Measurements from ENCODE around the gene MISP.

MISP gene

GRCh38 chr19:801030-801860 lies 50.3 kb downstream of the MISP start:
- Histone ChIP-seq H4K8ac (ENCODE audit: low read depth, low read length) (no peak overlapping the region), H4K91ac (ENCODE audit: low read depth, low read length) (no peak overlapping the region)

GRCh38 chr19:801861-802497 lies 51.1 kb downstream of the MISP start:
- Histone ChIP-seq H3K4me3 (ENCODE audit: low read depth, low read length) (peak overlapping the region; percentile 19), H3K4me2 (ENCODE audit: low read length) (peak overlapping the region; percentile 12), H2AK5ac (ENCODE audit: low read length) (no peak overlapping the region), H4K12ac (ENCODE audit: low read depth, low read length) (no peak overlapping the region), H3K23ac (ENCODE audit: low read length) (no peak overlapping the region), H3K27ac (ENCODE audit: low read depth, low read length) (no peak overlapping the region), H3K9ac (ENCODE audit: low read length) (no peak overlapping the region), H3K4me1 (ENCODE audit: control insufficient read depth in 1 of 2, insufficient read depth in 2 of 2, low read length in 2 of 2) (peaks cover 25 to 28% of the 10 kb centered on the region in 2 experiments), H3K27me3 (ENCODE audit: insufficient read depth, low read length) (no peaks in the 10 kb centered on the region), H4K8ac (ENCODE audit: low read depth, low read length) (no peak overlapping the region), H2BK120ac (ENCODE audit: insufficient read depth, low read length, poor library complexity) (no peak overlapping the region), H2BK5ac (ENCODE audit: low read depth, low read length, poor library complexity) (no peak overlapping the region), H3K4ac (ENCODE audit: low read depth, low read length) (peak overlapping the region; percentile 97), H3K14ac (ENCODE audit: low read length) (no peak overlapping the region), H2BK12ac (ENCODE audit: low read length) (no peak overlapping the region), H3K18ac (ENCODE audit: low read length) (no peak overlapping the region), H3K9me3 (ENCODE audit: insufficient read depth, low read depth, low read length) (no peaks in the 10 kb centered on the region), H4K91ac (ENCODE audit: low read depth, low read length) (no peak overlapping the region), H3K79me2 (ENCODE audit: control insufficient read depth, insufficient read depth, low read length, poor library complexity) (peaks cover 70% of the 10 kb centered on the region), H2AFZ (ENCODE audit: insufficient read depth, low read length, poor library complexity) (no peak overlapping the region), H3K36me3 (ENCODE audit: control insufficient read depth in 1 of 2, insufficient read depth in 2 of 2, low read length in 2 of 2) (peaks cover 80 to 83% of the 10 kb centered on the region in 2 experiments), H3K79me1 (ENCODE audit: low read length) (peaks cover 17% of the 10 kb centered on the region)
- DNase-seq, result no peak
- WGBS (ENCODE audit: extremely low coverage, insufficient coverage, insufficient read length), result no CpG with 5 or more reads among the region's 23 CpGs

More at GRCh38 chr19:801030-801860, 50.3 kb downstream of the MISP start:
- Histone ChIP-seq H2AK5ac (ENCODE audit: low read length) (no peak overlapping the region), H3K23ac (ENCODE audit: low read length) (no peak overlapping the region), H4K12ac (ENCODE audit: low read depth, low read length) (no peak overlapping the region), H2AFZ (ENCODE audit: insufficient read depth, low read length, poor library complexity) (peak overlapping the region; percentile 4), H3K4me1 (ENCODE audit: control insufficient read depth in 1 of 2, insufficient read depth in 2 of 2, low read length in 2 of 2) (peaks cover 28 to 29% of the 10 kb centered on the region in 2 experiments), H2BK120ac (ENCODE audit: insufficient read depth, low read length, poor library complexity) (no peak overlapping the region), H3K79me1 (ENCODE audit: low read length) (peaks cover 23% of the 10 kb centered on the region), H3K4me2 (ENCODE audit: low read length) (peak overlapping the region; percentile 58), H3K9ac (ENCODE audit: low read length) (no peak overlapping the region), H3K27me3 (ENCODE audit: insufficient read depth, low read length) (no peaks in the 10 kb centered on the region), H3K4ac (ENCODE audit: low read depth, low read length) (peak overlapping the region; percentile 97), H3K36me3 (ENCODE audit: control insufficient read depth in 1 of 2, insufficient read depth in 2 of 2, low read length in 2 of 2) (peaks cover 72 to 76% of the 10 kb centered on the region in 2 experiments), H3K9me3 (ENCODE audit: insufficient read depth, low read depth, low read length) (no peaks in the 10 kb centered on the region), H3K18ac (ENCODE audit: low read length) (no peak overlapping the region), H3K79me2 (ENCODE audit: control insufficient read depth, insufficient read depth, low read length, poor library complexity) (peaks cover 70% of the 10 kb centered on the region), H3K4me3 (ENCODE audit: low read depth, low read length) (no peak overlapping the region), H2BK5ac (ENCODE audit: low read depth, low read length, poor library complexity) (no peak overlapping the region), H3K14ac (ENCODE audit: low read length) (no peak overlapping the region), H2BK12ac (ENCODE audit: low read length) (no peak overlapping the region), H3K27ac (ENCODE audit: low read depth, low read length) (peak overlapping the region; percentile 70)
- no CpG with 5 or more reads among the region's 29 CpGs for WGBS (ENCODE audit: extremely low coverage, insufficient coverage, insufficient read length)
- DNase-seq, result peak in 1 of 2 donors; percentile 9

DNA sequence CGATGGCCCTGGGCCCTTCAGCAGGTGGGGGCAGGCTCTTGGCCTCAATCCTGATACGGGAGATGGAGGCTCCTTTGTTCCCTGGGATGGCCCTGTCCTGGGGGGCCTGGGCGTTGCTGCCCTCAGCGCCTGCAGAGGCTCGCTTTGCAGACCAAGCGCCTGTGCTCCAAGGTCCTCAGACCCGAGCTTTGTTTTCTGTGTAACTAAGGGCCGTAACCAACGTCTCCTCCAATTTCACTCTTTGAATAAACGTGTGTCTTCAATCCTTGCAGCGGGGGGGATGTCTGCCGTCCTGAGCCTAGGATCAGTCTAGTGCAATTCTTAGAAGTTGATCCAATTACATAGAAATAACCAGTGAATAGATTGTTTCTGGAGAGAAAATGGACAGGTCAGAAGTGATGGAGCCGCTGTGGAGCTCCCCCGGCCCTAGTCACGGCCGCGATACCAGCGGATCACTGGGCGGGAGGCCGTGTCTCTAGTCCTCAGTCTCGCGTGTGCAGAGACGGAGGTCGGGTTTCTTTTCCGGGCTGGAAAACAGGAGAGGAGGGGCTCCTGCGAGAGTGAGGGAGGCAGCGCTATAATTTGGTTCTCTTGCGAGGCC lies 51.7 kb downstream of the MISP start:
- Histone ChIP-seq H3K27me3 (ENCODE audit: insufficient read depth, low read length) (no peaks in the 10 kb centered on the region), H3K4me3 (ENCODE audit: low read depth, low read length) (no peak overlapping the region), H3K4ac (ENCODE audit: low read depth, low read length) (peak overlapping the region; percentile 97), H2AFZ (ENCODE audit: insufficient read depth, low read length, poor library complexity) (no peak overlapping the region), H2BK5ac (ENCODE audit: low read depth, low read length, poor library complexity) (no peak overlapping the region), H2BK120ac (ENCODE audit: insufficient read depth, low read length, poor library complexity) (no peak overlapping the region), H4K91ac (ENCODE audit: low read depth, low read length) (no peak overlapping the region), H3K4me2 (ENCODE audit: low read length) (no peak overlapping the region), H3K79me1 (ENCODE audit: low read length) (peaks cover 17% of the 10 kb centered on the region), H4K8ac (ENCODE audit: low read depth, low read length) (no peak overlapping the region), H3K18ac (ENCODE audit: low read length) (no peak overlapping the region), H3K14ac (ENCODE audit: low read length) (no peak overlapping the region), H4K12ac (ENCODE audit: low read depth, low read length) (no peak overlapping the region), H3K23ac (ENCODE audit: low read length) (no peak overlapping the region), H3K9ac (ENCODE audit: low read length) (no peak overlapping the region), H3K79me2 (ENCODE audit: control insufficient read depth, insufficient read depth, low read length, poor library complexity) (peaks cover 69% of the 10 kb centered on the region), H2AK5ac (ENCODE audit: low read length) (no peak overlapping the region), H3K36me3 (ENCODE audit: control insufficient read depth in 1 of 2, insufficient read depth in 2 of 2, low read length in 2 of 2) (peaks cover 86 to 88% of the 10 kb centered on the region in 2 experiments), H3K4me1 (ENCODE audit: control insufficient read depth in 1 of 2, insufficient read depth in 2 of 2, low read length in 2 of 2) (peaks cover 25 to 28% of the 10 kb centered on the region in 2 experiments), H3K27ac (ENCODE audit: low read depth, low read length) (no peak overlapping the region), H2BK12ac (ENCODE audit: low read length) (no peak overlapping the region), H3K9me3 (ENCODE audit: insufficient read depth, low read depth, low read length) (no peaks in the 10 kb centered on the region)
- no CpG with 5 or more reads among the region's 28 CpGs for WGBS (ENCODE audit: extremely low coverage, insufficient coverage, insufficient read length)
- DNase-seq, result peak in 1 of 2 donors; percentile 22

DNA sequence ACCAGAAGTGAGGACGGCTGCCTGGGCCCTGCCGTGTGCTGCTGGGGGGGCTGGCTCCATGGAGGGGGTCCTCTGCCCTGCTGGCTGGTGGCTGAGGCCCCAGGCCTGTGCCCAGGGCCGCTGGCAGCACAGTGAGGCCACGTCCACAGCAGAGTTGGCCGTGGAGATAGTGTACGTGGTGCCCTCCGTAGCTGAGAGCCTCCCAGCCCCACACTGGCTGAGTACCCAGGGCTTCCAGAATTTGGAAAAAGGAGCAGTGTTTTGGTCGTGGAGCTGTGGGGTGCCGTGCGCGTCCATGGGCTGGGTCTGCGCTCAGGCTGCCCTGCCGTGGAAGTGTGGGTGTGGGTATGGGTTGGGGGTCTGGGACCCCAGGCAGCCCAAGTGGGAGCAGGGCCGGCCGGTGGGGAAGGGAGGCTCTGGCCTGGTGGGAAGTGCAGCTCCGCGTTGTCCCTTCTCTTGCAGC lies 52.2 kb downstream of the MISP start:
- H2BK120ac ChIP-seq (ENCODE audit: insufficient read depth, low read length, poor library complexity), result no peak overlapping the region
- H4K91ac ChIP-seq (ENCODE audit: low read depth, low read length), result no peak overlapping the region
- no peak overlapping the region for H3K9ac ChIP-seq (ENCODE audit: low read length)
- peaks cover 3% of the 10 kb centered on the region for H3K9me3 ChIP-seq (ENCODE audit: insufficient read depth, low read depth, low read length)
- no peak overlapping the region for H3K27ac ChIP-seq (ENCODE audit: low read depth, low read length)
- DNase-seq, result no peak
- no peak overlapping the region for H3K18ac ChIP-seq (ENCODE audit: low read length)
- H3K79me1 ChIP-seq (ENCODE audit: low read length), result peaks cover 14% of the 10 kb centered on the region
- no peak overlapping the region for H3K4me2 ChIP-seq (ENCODE audit: low read length)
- H4K8ac ChIP-seq (ENCODE audit: low read depth, low read length), result no peak overlapping the region
- H2AFZ ChIP-seq (ENCODE audit: insufficient read depth, low read length, poor library complexity), result no peak overlapping the region
- H3K4ac ChIP-seq (ENCODE audit: low read depth, low read length), result peak overlapping the region; percentile 97
- peaks cover 91% of the 10 kb centered on the region in 2 experiments for H3K36me3 ChIP-seq (ENCODE audit: control insufficient read depth in 1 of 2, insufficient read depth in 2 of 2, low read length in 2 of 2)
- H3K27me3 ChIP-seq (ENCODE audit: insufficient read depth, low read length), result no peaks in the 10 kb centered on the region
- H3K23ac ChIP-seq (ENCODE audit: low read length), result no peak overlapping the region
- no peak overlapping the region for H3K14ac ChIP-seq (ENCODE audit: low read length)
- peaks cover 64% of the 10 kb centered on the region for H3K79me2 ChIP-seq (ENCODE audit: control insufficient read depth, insufficient read depth, low read length, poor library complexity)
- H3K4me3 ChIP-seq (ENCODE audit: low read depth, low read length), result no peak overlapping the region
- H3K4me1 ChIP-seq (ENCODE audit: control insufficient read depth in 1 of 2, insufficient read depth in 2 of 2, low read length in 2 of 2), result peaks cover 25 to 28% of the 10 kb centered on the region in 2 experiments
- no peak overlapping the region for H2BK5ac ChIP-seq (ENCODE audit: low read depth, low read length, poor library complexity)
- no peak overlapping the region for H2BK12ac ChIP-seq (ENCODE audit: low read length)
- no peak overlapping the region for H2AK5ac ChIP-seq (ENCODE audit: low read length)
- no CpG with 5 or more reads among the region's 17 CpGs for WGBS (ENCODE audit: extremely low coverage, insufficient coverage, insufficient read length)
- no peak overlapping the region for H4K12ac ChIP-seq (ENCODE audit: low read depth, low read length)

Measured in trophoblast cell (in vitro differentiated cells and primary cell).